Thymus (tissue), 11 donors: ENCODE results near the gene LASP1. TPM values are rescaled to one million over a fixed set of nuclear protein-coding genes. Genes with fewer than 3 reads are reported as not detected.

ENCODE experiments used
- DNase-seq, 9 donors: peaks; one replicate each; pipeline ENCODE4 v3.0.0-alpha.2; 2013; ENCODE audit warnings: low spot score in 9 of 9, low read depth in 6 of 9, missing footprints in 1 of 9
- H3K27ac ChIP-seq, 2 donors: one replicate each; pipeline ENCODE4 v1.5.1; 2013; ENCODE audit warnings: control low read depth in 1 of 2, low read depth in 1 of 2, low read length in 1 of 2, mild to moderate bottlenecking in 1 of 2, moderate library complexity in 1 of 2
- H3K27me3 ChIP-seq, 2 donors: one replicate each; pipeline ENCODE4 v1.5.1; 2013; ENCODE audit warnings: low read length in 1 of 2; ENCODE audit not compliant: control insufficient read depth in 2 of 2, insufficient read depth in 1 of 2
- H3K36me3 ChIP-seq, 2 donors: one replicate each; pipeline ENCODE4 v1.5.1; 2013; ENCODE audit warnings: low read length in 1 of 2, mild to moderate bottlenecking in 1 of 2, moderate library complexity in 1 of 2; ENCODE audit not compliant: control insufficient read depth in 2 of 2, insufficient read depth in 2 of 2
- H3K4me1 ChIP-seq, 2 donors: one replicate each; pipeline ENCODE4 v1.5.1; 2013; ENCODE audit warnings: low read length in 2 of 2; ENCODE audit not compliant: control insufficient read depth in 2 of 2, insufficient read depth in 2 of 2
- H3K4me3 ChIP-seq, 2 donors: one replicate each; pipeline ENCODE4 v1.5.1; 2013; ENCODE audit warnings: low read length in 2 of 2, control low read depth in 1 of 2, mild to moderate bottlenecking in 1 of 2
- H3K9me3 ChIP-seq, 2 donors: one replicate each; pipeline ENCODE4 v1.5.1; 2013; ENCODE audit warnings: low read length in 1 of 2, mild to moderate bottlenecking in 1 of 2; ENCODE audit not compliant: control insufficient read depth in 2 of 2, insufficient read depth in 1 of 2
- WGBS: extraction: QIAGEN DNeasy Blood & Tissue Kit; methylation state at CpG from one replicate; pipeline ENCODE4 v1.1.7; 2013; 5-methylcytosine and 5-hydroxymethylcytosine counted together
- polyA plus RNA-seq: library from polyadenylated mRNA; stranded (reverse); fragments of 200-250 nt; gene quantifications from one replicate; pipeline ENCODE4 v1.2.3, GENCODE V29; 2013
- total RNA-seq: library from RNA; stranded (reverse); fragments of 120-200 nt; gene quantifications from one replicate; pipeline ENCODE4 v1.2.4, GENCODE V29; 2013
- donor health status: healthy.

LASP1 gene
- total and polyA plus RNA-seq, 2 donors: 37.0 to 72.5 TPM

DNA sequence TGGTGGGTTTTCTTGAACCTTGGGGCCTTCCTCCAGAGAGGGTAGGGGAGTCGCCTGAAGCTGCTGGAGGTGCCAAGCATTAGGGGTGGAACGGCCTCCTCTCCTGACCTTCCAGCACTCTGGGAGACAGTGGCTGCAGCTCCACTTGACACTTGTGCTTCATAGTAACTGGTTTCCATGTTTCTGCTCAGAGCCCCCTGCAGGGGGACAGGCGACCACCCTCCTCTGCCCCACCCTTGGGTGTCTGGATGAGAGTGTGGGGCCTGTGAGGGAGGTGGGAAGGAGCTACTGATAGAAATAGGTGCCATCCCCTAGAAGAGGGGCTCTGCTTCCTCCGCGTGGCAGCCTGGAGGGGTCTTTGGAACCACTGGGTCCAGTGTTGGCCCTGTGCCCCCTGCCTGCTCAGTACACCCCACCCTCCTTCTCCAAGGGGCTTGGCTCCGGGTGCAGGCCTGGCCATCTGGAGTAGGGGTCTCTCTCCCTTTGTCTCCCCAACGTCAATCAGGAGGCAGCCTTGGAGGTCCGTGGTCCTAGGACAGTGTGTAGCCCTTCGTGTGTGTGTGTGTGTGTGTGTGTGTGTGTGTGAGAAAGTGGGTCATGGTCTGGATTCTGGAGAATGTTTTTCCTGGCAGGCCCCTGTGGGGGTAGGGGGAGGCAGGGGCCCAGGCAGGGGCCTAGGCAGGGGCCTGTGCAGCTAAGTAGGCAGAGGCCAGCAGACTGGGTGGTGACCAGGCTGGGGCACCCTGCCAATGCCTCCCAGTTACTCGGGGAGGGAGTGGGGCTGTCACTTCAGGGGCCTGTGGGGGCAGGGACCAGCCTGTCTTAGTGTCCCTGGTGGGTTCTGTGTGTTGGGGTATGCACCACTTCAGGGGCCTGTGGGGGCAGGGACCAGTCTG lies 4.9 kb downstream of the LASP1 start:
- no peaks in the 10 kb centered on the region for H3K27me3 ChIP-seq
- no peak for DNase-seq
- H3K36me3 ChIP-seq: peaks cover 12 to 31% of the 10 kb centered on the region in 2 donors
- peak overlapping the region; percentile 61 to 90 for H3K27ac ChIP-seq
- peaks cover 0 to 8% of the 10 kb centered on the region in 2 donors for H3K9me3 ChIP-seq
- H3K4me3 ChIP-seq: no peak overlapping the region
- WGBS: 85% methylated on average over 10 of the region's 10 CpGs
- H3K4me1 ChIP-seq: peaks cover 58 to 85% of the 10 kb centered on the region in 2 donors

DNA sequence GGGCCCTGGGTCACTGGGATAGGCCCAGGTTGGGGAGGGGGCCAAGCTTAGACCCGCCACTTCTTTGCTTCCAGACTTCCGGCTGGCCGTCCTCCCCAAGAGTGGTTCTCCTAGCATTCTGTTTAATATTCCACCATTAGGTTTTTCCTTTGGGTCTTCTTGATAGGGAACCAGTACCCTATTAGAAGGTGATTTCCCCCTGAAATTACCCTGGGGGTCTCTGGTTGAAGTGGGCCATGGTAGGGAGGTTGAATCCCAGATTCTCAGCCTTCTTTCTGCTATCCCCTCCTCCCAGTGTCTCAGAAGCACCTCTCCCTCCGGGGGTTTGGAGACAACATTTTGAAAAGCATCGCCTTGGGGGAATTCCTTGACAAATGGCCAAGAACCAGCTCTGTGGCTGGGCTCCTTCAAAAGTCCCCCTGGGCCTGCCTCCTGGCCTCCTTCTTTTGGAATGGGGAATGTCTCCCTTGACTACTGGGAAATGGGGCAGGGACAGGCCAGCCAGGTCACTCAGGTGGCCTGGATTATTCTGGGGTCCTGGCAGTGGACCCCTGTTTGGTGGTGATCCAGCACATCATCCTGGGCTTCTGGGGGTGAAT lies 5.7 kb downstream of the LASP1 start:
- DNase-seq: no peak
- Histone ChIP-seq H3K27me3 (no peaks in the 10 kb centered on the region), H3K4me3 (no peak overlapping the region), H3K27ac (peak overlapping the region; percentile 61 to 90), H3K4me1 (peaks cover 66 to 94% of the 10 kb centered on the region in 2 donors), H3K9me3 (peaks cover 0 to 8% of the 10 kb centered on the region in 2 donors), H3K36me3 (peaks cover 15 to 38% of the 10 kb centered on the region in 2 donors)
- 91% methylated on average over 5 of the region's 5 CpGs for WGBS

DNA sequence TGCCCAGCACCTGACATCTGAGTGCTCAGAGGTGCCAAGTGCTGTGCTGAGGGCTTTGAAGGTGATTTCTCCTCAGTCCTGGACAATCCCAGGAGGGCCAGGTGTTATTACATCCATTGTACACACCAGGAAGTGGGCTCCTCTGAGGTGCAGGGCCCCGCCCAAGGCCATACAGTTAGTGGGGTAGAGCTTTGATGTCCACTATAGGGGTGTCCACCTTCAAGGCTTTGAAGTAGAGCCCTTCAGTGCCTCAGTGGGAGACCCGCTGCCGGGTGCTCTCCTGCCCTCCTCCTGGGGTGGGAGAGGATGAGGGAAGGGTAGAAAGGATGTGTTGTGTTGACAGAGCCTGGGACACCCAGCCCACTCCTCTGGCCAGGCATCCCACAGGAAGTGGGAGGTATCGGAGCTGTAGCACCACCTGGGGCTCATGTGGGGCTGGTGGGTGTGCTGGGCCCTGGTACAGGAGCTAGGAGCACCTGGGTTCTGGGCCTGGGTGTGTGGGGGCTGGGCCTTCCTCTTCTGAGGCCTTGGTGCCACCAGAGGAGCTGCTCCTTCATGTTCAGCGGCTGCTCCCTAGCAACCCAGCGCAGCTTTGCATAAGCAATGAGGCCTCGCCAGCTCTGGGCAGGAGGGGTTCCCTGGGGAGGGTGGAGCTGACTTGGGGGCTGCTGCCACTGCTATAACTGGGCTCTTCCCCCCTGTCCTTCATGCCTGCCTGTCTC lies 7.4 kb downstream of the LASP1 start:
- peaks cover 0 to 11% of the 10 kb centered on the region in 2 donors for H3K9me3 ChIP-seq
- H3K4me3 ChIP-seq: peak overlapping the region; percentile 26 to 33
- DNase-seq: peak in 5 of 9 donors; percentile 73 to 94 (median 87)
- 15% methylated on average over 7 of the region's 7 CpGs for WGBS
- no peaks in the 10 kb centered on the region for H3K27me3 ChIP-seq
- H3K27ac ChIP-seq: peak overlapping the region; percentile 78 to 90
- H3K36me3 ChIP-seq: peaks cover 18 to 51% of the 10 kb centered on the region in 2 donors
- peaks cover 68 to 99% of the 10 kb centered on the region in 2 donors for H3K4me1 ChIP-seq

DNA sequence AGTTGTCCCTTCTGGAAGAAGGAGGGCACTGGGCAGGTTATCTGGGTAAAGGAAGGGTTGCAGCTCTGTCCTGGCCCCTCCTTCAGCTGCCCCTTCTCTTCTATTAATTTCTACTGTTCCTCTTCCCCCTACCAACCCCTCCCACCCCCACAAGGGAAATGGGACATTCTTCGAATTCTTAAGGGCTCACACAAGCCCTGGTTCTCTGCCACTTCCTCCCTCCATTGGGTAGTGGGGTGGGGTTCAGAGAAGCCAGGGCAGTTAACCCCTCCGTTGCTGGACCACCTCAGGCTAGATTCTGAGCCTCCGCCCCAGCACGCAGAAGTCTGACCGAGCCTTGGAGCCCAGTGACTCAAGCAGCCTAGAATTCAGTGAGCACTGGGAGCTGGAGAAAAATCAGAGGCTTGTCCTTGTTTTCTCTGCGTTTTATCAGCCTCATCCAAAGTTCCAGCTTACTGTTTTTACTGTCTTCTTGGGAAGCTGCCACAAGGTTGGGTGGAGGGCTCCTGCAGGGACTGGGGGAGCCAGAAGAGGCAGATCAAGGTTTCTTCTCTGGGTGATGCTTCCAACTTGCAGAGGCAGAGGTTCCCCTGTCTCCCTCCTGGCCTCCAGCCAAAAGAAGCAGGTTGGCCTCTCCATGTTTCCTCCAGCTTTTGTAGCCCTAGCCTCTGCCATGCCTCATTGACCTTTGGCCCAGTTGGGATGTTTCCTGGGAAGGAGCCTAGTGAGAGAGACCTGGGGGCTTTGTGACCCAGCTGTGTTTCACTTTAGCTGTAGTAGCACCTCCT lies 10.2 kb downstream of the LASP1 start:
- Histone ChIP-seq H3K4me3 (peak overlapping the region in 1 of 2 donors; percentile 11), H3K9me3 (peaks cover 0 to 11% of the 10 kb centered on the region in 2 donors), H3K27ac (peak overlapping the region; percentile 26 to 60), H3K36me3 (peaks cover 15 to 61% of the 10 kb centered on the region in 2 donors), H3K4me1 (peaks cover 73 to 99% of the 10 kb centered on the region in 2 donors), H3K27me3 (no peaks in the 10 kb centered on the region)
- 69% methylated on average over 6 of the region's 6 CpGs for WGBS
- DNase-seq: peak in 1 of 9 donors; percentile 66

DNA sequence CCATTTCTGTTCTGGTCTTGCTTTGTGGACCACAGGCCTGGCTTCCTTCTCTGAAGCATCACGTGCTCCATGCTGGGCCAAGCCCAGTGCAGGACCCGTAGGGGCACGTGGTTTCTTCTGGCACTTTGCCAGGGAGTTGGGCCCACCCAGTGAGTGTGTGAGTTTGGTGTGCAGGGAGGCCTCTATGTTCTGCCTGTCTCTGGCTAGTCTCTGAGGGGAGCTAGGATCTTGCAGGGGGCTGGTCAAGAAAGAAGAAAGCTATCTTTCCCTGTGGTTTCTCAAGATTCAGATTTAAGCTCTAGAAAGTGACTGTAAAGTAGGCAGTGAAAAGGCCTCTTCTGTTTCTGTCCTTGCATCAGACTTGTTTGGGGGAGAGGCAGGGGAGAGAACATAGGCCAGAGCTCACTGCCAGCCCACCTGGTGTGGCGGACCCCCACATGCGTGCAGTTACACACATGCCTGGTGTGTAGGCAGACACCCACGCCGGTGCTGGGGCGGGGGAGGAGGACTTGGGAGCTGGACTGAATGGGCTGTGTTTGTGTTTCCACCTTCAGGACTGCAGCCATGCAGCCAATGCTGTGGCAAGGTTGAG lies 11.8 kb downstream of the LASP1 start:
- H3K27ac ChIP-seq: peak overlapping the region in 1 of 2 donors; percentile 56
- H3K4me3 ChIP-seq: no peak overlapping the region
- WGBS: 43% methylated on average over 8 of the region's 8 CpGs
- peaks cover 77 to 100% of the 10 kb centered on the region in 2 donors for H3K4me1 ChIP-seq
- peaks cover 27 to 71% of the 10 kb centered on the region in 2 donors for H3K36me3 ChIP-seq
- H3K27me3 ChIP-seq: no peaks in the 10 kb centered on the region
- H3K9me3 ChIP-seq: peaks cover 0 to 14% of the 10 kb centered on the region in 2 donors
- DNase-seq: peak in 3 of 9 donors; percentile 55 to 76 (median 60)

DNA sequence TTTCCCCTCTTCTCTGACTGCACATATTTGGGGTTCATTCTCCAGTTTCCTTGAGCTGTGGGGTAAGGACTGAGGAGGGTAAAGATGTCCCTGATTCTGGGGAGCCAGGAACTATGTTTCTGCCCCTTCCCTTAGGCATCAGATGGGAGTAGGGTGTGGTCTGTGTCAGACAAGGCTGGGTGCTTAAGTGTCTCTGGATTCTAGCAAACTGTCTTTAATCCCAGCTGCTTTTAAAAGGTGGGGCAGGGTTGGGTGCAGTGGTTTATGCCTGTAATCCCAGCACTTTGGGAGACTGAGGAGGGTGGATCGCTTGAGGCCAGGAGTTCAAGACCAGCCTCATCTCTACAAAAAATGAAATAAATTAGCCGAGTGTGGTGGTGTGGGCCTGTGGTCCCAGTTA lies 13.0 kb downstream of the LASP1 start:
- H3K4me1 ChIP-seq: peaks cover 67 to 100% of the 10 kb centered on the region in 2 donors
- H3K27ac ChIP-seq: peak overlapping the region in 1 of 2 donors; percentile 53
- no peaks in the 10 kb centered on the region for H3K27me3 ChIP-seq
- peaks cover 0 to 6% of the 10 kb centered on the region in 2 donors for H3K9me3 ChIP-seq
- H3K4me3 ChIP-seq: no peak overlapping the region
- DNase-seq: no peak
- WGBS: 79% methylated on average over 2 of the region's 2 CpGs
- peaks cover 39 to 83% of the 10 kb centered on the region in 2 donors for H3K36me3 ChIP-seq

DNA sequence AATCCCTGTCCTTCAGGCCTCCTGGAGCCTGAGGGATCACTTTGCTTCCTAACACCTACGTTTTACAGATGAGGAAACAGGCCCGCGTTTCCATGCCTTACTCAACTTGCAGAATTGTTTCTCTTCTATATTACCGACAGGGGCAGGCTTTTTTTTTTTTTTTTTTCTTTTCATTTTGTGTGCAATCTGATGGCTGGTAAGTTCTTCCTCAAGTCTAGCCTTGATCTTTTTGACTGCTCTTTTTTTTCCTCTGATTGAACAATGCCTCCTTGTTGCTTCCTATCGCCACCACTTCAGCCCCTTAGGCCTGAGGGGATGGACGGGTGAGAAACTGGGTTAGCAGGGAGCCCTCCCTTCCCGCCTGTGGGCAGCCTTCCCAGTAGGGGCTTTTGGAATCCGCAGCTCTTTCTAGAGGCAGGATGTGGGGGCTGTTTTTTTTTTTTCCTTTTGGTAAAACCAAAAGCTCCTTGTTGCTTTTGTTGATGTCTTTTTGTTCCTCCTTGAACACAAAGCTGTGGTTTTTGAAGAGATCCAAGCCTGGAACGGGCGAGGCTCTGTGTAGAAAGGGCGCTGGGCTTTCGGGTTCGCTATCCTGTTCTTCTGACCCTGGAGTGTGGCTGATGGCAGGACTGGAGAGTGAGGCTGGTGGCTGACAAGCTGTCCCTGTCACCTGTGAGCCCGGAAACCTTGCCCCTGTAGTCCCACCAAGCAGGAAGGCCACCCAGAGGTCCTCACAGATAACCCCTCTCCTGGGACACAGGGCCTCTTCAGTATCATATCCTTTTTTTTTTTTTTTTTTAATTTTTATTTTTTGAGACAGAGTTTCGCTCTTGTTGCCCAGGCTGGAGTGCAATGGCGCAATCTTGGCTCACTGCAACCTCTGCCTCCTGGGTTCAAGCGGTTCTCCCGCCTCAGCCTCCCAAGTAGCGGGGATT lies 14.0 kb downstream of the LASP1 start:
- H3K4me3 ChIP-seq: no peak overlapping the region
- H3K27me3 ChIP-seq: no peaks in the 10 kb centered on the region
- peaks cover 0 to 6% of the 10 kb centered on the region in 2 donors for H3K9me3 ChIP-seq
- peaks cover 44 to 82% of the 10 kb centered on the region in 2 donors for H3K36me3 ChIP-seq
- peak overlapping the region; percentile 82 to 89 for H3K27ac ChIP-seq
- 47% methylated on average over 19 of the region's 19 CpGs for WGBS
- peaks cover 57 to 96% of the 10 kb centered on the region in 2 donors for H3K4me1 ChIP-seq
- peak in 1 of 9 donors; percentile 67 for DNase-seq
